Loucy (cell line): ENCODE measurements around the gene BMP6.

Experiments used
- EZH2phosphoT487 ChIP-seq: fragments of 200-600 bp; IDR thresholded peaks from 2 replicates; pipeline ENCODE4 v1.6.1; 2018; ENCODE audit warnings: antibody characterized with exemption, mild to moderate bottlenecking, moderate library complexity, borderline replicate concordance
- TF ChIP-seq, protein P1 (sequence below): fragments of 200-600 bp; sonication (generic); conservative IDR thresholded peaks from 2 replicates; pipeline ENCODE4 v1.5.1; 2014; ENCODE audit warnings: mild to moderate bottlenecking, antibody characterized with exemption, low read length

DNA sequence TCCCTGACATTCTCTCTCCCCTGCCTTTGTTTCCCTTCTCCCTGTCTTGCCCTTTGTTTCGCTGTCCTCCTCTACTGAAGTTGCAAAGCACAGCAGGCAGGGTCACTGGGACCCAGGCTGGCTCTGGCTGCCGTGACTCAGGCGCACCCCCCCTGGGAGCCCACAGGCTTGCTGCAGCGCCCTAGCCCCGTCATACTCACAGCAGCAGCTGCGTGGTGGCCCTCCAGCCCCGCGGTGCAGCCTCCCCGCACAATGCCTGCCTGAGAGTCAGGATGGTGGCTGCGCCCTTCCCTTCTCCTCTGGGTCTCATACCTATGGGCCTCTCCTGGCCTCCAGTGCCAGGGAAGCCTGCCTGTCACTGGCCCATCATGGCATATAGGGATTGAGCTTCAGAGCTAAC is 143.0 kb downstream of the BMP6 start:
- TF ChIP-seq, protein P1, sequence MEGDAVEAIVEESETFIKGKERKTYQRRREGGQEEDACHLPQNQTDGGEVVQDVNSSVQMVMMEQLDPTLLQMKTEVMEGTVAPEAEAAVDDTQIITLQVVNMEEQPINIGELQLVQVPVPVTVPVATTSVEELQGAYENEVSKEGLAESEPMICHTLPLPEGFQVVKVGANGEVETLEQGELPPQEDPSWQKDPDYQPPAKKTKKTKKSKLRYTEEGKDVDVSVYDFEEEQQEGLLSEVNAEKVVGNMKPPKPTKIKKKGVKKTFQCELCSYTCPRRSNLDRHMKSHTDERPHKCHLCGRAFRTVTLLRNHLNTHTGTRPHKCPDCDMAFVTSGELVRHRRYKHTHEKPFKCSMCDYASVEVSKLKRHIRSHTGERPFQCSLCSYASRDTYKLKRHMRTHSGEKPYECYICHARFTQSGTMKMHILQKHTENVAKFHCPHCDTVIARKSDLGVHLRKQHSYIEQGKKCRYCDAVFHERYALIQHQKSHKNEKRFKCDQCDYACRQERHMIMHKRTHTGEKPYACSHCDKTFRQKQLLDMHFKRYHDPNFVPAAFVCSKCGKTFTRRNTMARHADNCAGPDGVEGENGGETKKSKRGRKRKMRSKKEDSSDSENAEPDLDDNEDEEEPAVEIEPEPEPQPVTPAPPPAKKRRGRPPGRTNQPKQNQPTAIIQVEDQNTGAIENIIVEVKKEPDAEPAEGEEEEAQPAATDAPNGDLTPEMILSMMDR, result no peak
- TF ChIP-seq EZH2phosphoT487, result no peak
